RPMI8226 (cell line): Measurements from ENCODE around the gene HRH1.
"Not testable (repeated sequence)": the region's sequence is repeated elsewhere in the genome, so short reads cannot be mapped to it uniquely, and the experiment has no call there.

ENCODE experiments used
- DNase-seq: peaks from one replicate; pipeline ENCODE4 v3.0.0-alpha.2; 2015

The HRH1 gene

GRCh38 chr3:11245827-11246662, 91.8 kb downstream of the HRH1 start:
- DNase-seq = no peak

- DNase-seq = no peak
Measured at GRCh38 chr3:11246663-11246970, 92.3 kb downstream of the HRH1 start.

GRCh38 chr3:11247362-11247761, 93.1 kb downstream of the HRH1 start:
- DNase-seq = no peak

DNA sequence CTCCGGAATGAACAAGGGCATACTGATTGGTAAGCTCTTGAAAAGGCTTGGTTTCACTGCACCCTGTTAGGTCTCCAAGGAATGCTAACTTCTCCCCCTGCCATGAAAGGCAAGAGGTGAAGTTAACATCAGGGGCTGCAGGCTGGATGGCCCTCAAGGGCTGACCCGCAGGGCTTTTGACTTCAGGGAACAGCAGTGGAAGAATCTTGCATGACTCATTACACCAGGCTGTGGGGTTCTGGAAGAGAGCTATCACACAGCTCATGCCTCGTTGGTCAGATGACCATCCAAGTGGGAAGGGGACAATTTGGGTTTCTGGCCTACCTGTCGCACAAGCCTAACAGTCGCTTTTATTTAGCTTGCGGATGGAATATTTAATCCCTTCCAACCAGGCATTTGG, 94.3 kb downstream of the HRH1 start:
- DNase-seq = no peak

DNA sequence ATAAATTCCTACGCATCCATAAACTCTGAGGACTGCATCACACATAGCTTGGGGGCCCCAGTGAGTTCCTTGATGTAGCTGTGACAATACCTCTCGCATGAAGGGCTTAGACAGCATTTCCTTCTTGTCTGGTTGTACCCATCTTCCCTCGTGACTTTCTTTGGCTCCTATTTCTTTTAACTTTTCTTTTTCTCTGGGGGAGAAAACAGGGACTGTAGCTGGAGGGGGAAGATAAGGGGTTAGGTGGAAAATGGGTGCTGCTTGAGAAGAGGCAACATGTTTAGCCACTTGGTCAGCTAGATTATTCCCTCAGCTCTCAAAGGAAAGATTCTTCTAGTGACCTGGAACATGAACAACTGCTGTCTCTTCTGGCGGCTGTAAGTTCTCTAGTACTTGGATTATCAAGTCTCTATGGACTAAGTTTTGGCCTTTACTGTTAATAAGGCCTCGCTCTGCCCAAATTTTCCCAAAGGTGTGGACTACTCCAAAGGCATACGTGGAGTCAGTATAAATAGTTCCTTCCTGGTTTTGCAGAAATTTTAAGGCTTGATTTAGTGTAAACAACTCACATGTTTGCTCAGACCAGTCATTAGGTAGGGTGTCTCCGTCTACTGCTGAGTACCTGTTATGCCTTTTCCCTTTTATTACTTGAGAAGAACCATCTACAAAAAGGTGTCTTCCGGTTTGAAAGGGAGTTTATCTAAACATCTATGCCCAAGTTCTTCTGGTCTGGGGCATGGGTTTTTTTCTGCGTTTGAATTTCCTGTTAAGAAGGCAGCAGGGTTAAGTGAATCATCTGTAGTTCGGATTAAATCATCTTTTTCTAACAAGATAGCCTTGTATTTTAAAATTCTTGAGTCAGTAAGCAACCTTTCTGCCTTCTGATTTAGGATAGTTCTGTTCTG, 96.9 kb downstream of the HRH1 start:
- DNase-seq = no peak

DNA sequence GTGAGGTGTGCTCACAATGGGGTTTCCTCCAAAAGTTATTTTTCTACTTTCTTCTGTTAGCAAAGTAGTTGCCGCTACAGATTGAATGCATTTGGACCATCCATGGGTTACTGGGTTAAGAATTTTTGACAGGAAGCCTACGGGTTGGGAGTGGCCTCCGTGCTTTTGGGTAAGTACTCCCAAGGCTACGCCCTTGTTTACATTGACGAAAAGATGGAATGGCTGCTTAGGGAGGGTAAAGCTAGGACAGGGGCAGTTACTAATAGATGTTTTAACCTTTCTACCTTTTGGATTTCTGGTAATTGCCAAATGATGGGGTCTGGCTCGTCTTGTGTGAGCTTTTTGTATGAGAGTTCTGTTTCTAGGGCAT, 97.5 kb downstream of the HRH1 start:
- no peak for DNase-seq

DNA sequence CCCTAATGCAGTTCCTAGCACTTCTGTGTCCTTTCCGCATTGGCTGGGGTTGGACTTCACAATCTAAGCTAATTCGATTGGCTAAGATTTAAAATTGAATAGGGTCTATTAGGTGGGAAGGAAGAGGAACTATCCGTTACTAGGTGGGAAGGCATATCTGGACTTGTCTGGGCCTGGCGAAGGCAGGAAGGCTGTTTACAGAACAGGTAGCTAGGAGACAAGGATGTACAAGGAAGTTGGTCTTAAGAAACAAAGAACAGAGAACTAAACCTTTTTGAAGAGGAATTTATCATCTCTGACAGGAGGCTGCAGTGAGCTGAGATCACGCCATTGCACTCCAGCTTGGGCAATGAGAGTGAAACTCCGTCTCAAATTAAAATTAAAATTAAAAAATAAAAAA, 100.6 kb downstream of the HRH1 start:
- DNase-seq = no peak

GRCh38 chr3:11255537-11255936, 101.2 kb downstream of the HRH1 start:
- not testable (repeated sequence) for DNase-seq

GRCh38 chr3:11258958-11259357, 104.7 kb downstream of the HRH1 start:
- no peak for DNase-seq

GRCh38 chr3:11260460-11260859, 106.2 kb downstream of the HRH1 start:
- DNase-seq = no peak

GRCh38 chr3:11269007-11269406, 114.7 kb downstream of the HRH1 start:
- DNase-seq = no peak

- DNase-seq = peak; percentile 97
Measured at GRCh38 chr3:11271986-11272904, 118.0 kb downstream of the HRH1 start, which contains the start of gene ATG7. Gene ATG7, plus strand, starts transcription at chr3:11272397. Its CDS starts 26,299 bp downstream, at chr3:11298696.

DNA sequence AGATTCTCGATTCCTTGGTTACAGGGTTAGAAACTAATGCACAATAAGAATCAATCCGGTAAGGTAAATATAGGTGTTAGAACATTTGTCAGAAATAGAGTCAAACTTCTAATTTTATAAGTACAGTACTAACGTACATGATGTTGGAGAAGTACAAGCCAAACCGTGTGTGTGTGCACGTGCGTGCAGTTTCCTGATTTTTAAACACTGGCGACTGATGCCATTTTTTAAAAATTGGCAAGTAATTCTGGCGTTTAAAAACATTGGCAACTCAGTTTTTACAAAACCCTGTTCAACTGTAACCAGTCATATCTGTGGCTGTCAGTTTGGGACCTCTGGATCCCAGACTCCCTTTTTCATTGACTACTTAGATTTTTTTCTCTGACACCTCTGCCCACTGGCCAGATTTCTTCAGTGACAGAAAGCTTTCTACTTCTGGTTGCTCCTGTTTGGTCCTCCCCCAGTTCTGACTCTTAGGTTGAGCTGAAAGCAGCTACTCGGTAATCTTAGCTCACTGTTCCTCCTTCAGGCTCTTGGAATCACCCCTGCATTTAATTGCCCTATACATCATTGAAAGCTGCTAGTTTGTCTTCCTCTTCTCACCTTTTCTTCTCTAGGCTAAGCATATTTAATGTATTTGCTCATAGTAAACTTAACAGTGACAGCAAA, 118.7 kb downstream of the HRH1 start:
- DNase-seq = no peak

- no peak for DNase-seq
Measured at GRCh38 chr3:11273891-11274291, 119.6 kb downstream of the HRH1 start.

- no peak for DNase-seq
Measured at GRCh38 chr3:11274566-11275142, 120.4 kb downstream of the HRH1 start.

GRCh38 chr3:11275926-11276325, 121.6 kb downstream of the HRH1 start:
- DNase-seq = no peak

DNA sequence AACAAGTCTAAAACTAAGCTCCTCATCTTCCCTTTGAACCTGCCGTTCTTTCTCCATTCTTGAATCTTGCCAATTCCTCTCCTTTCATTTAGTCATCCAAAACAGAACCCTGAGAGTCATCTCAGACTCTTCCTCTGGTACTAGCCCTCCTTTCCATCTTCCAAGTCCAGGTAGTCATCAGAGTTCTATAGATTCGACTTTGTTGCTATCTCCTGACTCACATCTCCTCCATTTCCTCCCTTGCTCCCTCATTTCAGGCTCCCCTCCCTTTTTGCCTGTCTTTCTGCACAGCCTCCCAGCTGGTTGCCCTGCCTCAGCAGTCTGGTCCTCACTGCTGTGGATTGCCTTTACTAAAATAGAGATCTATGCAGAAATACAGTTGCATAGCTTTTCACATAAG, 122.6 kb downstream of the HRH1 start:
- no peak for DNase-seq

GRCh38 chr3:11282250-11283138, 128.2 kb downstream of the HRH1 start:
- no peak for DNase-seq

GRCh38 chr3:11283139-11283475, 128.8 kb downstream of the HRH1 start:
- DNase-seq = no peak

DNA sequence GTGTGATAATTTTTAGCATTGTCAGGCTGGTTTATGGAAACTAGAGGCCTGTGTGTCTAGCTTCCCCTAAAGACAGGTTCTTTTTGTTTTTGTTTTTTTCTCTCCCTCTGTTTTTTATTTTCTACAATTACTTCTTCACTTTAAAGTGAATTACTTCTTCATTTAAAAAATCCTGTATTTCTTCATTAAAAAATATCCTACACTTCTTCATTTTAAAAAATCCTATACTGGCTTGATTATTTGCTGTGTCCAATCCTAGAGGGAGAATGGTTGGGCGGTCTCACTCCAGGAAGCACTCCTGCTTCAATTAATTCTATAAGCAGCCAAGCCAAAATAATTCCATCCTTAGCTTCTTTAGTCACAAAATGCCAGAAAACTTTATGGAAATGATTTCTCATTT, 129.7 kb downstream of the HRH1 start:
- DNase-seq = no peak

GRCh38 chr3:11285471-11285870, 131.2 kb downstream of the HRH1 start:
- DNase-seq = no peak
